Stimulated activated CD8-positive, alpha-beta memory T cell treated with anti-CD3 and anti-CD28 coated beads, Interleukin-4, amount 100 ng/mL, for 1 hour (primary cell): ENCODE measurements around the gene PRDM16.

ENCODE experiments used
- DNase-seq, 2 donors: peaks; one replicate each; pipeline ENCODE4 v3.0.0-alpha.2; 2020; ENCODE audit warnings: low read depth in 2 of 2, low spot score in 1 of 2

PRDM16 gene

DNA sequence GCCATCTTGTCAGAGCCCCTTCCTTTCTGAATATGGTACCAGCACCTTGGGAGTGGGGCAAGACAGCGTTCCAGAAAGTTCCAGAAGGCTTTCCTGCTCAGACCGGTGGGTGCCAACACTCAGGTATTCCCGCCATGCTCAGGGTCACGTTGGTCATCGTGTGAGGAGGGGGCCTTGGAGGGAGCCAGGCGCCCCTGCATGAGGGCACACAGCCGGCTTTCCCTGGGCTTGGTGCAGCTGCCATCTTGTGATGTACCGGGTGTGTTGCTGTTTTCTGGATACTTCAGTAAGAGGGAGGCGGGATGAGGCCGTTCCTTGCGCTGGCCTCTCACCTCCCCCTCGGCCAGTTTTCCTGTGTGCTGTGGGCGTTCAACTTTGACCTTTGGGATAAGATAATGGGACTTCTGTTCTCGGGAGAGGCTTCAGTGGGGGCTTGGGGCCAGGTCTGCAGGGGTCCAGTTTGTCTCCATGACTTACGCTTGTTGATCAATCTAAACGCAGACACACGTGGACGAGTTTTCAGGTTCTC lies 69.7 kb downstream of the PRDM16 start:
- DNase-seq, result no peak

DNA sequence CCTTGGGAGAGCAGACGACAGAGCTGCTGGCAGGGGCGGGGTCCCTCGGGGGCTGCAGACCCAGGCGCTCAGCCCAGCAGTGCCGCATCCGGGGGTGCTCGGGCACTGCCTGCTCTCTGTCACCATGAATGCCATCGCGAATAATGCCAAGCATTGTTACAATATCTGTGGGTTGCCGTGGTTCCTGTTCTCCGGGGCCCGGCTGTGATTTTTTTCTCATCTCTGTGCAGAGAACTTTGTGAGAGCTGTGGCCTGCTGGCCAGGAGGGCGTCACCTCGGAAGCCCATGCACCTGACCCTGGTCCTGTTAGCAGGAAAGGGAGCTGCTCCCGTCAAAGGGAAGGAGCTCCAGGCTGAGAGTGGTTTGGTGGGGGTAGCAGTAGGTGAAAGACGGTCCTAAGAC lies 70.4 kb downstream of the PRDM16 start:
- DNase-seq, result no peak

DNA sequence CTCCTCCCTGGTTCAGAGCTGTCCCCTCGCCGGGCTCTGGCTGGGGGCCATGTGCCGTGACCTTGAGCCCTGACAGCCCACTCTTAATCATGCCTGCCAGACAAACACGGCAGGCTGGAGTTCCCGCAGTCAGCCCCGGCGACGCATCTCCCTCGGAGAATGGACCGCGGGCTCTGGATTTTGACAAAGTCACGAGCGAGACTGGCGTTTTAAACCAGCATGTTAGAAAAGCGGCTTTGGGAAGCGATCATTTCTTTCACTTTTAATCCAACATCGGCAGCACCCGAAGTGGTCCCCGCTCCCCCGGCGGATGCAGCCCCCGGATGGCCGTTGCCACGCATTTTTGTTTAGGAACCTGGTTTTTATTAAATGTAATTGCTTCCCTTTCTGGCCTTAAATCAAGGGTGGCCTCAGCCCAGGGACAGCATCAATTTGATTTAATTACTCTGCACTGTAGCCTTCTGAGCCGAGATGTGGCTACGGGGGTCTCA lies 70.9 kb downstream of the PRDM16 start:
- no peak for DNase-seq

DNA sequence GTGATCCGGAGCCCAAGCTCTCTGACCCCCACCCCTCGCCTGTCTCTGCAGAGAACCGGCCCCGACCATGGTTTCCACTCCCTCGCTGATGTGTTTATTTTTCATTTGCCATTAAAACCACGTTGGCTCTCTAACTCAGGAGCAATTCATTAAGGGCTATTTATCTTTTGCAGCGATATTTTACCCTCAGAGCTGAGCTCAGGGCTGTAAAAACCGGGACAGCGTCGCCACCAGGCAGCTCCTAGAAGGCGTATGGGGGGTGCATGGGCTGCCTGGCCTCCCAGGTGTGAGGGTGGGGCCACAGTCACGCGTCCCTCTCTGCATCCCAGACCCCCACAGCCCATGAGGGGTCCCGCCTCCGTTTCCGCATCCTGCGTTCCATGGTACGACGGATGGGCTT lies 71.4 kb downstream of the PRDM16 start:
- no peak for DNase-seq

DNA sequence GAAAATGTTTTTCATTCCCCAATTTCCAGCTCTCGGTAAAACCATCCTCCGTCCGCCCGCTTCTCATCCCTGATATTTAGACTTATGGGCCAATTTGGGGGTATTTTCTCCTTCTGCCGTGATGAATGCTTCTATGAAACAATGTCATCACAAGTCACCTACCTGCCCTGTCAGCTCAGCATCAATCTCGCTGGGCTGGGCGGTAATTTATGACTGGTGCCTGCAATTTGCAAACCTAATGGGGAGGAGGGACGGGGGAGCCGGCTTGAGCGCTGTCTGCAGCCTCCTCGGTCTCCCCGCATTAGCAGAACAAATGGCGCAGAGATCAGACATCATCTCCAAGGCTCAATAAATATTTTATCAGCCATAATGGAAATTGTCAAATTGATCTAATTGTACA lies 72.1 kb downstream of the PRDM16 start:
- no peak for DNase-seq

DNA sequence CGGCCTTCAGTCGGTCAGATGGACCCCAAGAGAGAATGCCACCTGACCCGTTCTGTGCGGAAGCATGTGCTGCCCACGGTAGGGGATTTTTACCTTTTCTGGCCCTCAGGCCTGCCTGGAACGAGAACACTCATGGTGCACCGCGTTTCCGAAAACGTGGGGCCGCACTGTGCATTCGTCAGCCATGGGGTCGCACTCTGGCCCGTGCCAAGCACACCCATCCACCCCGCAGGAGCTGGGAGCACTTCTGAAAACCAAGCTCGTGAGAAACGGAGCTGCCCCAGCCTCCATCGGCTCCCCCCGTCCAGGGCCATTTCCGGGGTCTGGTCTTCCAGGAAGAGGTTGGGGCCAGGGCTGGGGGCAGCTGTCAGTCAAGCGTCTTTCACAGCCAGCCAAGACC lies 72.8 kb downstream of the PRDM16 start:
- no peak for DNase-seq

DNA sequence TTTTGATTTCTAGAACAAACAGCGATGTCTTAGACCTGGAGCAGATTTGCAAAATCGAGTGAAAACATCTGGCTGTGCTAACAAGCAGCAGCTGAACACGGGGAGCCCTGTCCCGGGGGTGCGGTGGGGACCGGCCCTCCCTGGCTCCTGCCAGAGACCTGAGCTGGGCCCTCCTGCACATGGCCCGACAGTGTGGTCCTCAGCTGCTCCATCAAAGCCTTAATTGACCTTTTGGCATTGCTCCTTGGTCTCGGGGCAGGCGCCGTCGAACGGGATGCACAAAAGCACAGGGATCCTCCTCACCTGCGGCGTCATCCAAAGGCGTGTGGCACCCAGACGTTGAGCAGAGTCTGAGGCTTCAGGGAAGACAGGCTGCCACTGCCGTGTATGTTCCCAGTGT lies 73.2 kb downstream of the PRDM16 start:
- DNase-seq, result no peak

DNA sequence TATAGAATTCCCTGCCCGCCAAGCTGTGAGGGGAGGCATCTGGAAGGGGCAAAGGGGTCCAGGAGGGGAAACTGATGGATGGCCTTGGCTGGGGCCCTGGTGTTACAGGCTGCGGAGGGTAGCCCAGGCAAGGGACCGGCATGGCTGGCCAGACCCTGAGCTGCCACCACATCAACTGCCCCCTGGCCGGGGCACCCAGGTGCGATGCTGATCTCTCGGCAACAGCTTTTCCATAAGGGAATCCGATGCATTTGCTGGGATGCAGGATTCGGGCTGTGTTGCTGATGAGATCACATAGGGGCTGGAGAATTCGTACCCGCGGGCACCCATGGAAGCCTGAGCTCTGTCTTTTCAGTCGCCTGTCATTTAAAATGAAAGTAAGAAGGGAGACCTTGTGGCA lies 73.7 kb downstream of the PRDM16 start:
- DNase-seq, result no peak

DNA sequence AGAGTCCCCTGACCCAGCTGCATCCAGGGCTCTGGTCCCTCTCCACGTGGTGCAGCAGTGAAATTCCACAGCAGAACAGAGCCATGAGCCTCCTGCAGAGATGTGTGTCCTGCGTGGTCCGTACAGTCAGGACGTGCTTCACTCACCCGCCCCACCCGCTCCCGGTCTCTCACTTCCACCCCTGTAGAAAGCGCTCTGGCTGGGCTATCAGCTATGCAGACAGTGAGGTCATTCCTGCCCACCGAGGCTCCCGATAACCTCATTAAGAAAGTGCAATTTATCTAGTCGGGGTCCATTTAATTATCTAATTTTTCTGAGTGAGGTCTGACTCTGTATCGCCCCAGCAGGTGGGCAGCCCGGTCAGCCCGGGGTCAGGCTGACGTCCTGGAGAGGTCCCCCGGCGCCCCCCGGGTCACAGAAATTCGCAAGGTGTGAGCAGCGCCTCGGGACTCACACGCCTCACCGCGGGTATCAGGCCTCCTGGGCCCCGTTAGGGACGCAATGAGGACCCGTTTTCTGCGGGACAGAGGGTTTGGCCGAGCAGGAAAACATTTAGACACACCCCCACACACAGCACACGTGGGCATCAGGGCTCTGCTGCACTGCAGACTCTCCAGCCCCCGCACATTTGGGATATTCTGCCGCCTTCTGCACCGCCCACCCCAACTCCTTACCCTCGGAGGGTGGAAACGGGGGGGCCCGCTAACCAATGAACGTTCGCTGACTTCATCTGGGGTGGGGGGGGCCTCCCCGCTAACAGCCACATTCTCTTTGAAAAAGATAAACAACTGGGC lies 76.7 kb downstream of the PRDM16 start:
- no peak for DNase-seq

DNA sequence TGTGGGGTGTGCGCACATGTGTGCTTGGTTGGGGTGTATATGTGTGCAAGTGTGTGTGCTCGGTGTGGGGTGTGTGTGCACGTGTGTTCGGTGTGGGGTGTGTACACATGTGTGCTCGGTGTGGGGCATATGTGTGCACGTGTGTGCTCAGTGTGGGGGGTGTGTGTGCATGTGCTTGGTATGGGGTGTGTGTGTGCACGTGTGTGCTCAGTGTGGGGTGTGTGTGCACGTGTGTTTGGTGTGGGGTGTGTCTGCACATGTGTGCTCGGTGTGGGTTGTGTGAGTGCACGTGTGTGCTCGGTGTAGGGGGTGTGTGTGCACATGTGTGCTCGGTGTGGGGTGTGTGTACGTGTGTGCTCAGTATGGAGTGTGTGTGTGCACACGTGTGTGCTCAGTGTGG lies 77.5 kb downstream of the PRDM16 start:
- DNase-seq, result no peak

DNA sequence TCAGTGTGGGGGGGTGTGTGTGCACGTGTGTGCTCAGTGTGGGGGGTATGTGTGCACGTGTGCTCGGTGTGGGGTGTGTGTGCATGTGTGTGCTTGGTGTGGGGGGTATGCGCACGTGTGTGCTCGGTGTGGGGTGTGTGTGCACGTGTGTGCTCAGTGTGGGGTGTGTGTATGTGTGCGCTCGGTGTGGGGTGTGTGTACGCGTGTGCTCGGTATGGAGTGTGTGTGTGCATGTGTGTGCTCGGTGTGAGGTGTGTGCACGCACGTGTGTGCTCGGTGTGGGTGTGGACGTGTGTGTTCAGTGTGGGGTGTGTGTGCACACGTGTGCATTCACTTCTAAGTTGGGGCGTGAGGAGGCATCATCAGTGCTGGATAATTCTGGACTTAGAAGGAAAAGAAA lies 77.9 kb downstream of the PRDM16 start:
- DNase-seq, result no peak

DNA sequence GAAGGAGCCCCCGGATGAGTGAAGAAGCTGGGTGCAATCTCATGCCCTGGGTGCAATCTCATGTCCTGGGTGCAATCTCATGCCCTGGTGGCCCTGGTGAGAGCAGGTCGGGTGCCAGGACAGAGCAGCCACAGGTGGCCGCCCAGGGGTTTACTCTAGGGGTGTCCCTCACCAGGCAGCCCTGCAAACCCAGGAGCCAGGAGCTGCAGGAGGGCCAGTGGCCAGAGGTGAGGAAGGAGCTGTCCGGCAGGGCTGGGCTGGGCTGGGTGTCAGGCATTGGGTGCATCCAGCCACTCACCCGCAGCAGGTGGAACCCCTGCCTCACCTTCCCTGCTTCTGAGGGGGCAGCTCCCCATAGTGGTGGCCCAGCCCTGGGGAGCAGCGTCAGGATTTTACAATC lies 79.2 kb downstream of the PRDM16 start:
- DNase-seq, result no peak

DNA sequence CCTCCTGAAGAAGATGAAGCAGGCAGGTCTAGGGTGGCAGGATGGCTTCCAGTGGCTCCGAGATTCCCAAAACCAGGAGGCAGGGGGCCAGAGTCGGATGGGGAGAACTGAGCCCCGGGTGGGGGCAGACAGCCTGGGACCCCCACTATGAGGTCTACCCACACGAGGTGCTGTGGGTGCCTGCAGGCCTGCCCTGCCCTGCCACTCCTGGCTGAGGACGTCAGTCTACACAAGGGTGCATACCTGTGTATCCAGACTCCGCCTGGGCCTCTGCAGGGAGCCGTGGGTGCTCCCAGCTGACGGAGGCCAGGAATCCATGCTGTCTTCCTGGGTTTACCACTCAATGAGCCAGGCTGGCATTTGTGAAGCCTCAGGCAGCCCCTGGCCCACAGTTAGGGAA lies 80.3 kb downstream of the PRDM16 start:
- DNase-seq, result no peak

DNA sequence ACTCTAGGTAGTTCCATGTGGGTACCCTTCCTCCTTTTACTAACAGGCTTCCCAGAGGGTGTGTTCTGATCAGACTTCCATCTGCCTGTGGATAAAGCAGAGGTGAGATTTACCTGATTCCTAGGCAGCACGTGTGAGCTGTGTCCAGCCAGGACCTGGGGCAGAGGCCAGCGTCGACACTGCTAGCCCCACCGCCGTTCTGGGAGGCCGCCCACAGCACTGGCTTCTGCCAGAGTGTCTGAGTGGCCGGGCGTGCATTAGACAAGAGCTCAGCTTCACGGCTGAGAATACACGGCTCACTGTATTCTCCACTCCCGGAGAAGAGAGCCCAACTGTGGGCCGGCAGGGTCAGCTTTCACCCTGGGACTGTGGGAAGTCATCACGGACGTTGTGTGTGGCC lies 82.5 kb downstream of the PRDM16 start:
- no peak for DNase-seq

DNA sequence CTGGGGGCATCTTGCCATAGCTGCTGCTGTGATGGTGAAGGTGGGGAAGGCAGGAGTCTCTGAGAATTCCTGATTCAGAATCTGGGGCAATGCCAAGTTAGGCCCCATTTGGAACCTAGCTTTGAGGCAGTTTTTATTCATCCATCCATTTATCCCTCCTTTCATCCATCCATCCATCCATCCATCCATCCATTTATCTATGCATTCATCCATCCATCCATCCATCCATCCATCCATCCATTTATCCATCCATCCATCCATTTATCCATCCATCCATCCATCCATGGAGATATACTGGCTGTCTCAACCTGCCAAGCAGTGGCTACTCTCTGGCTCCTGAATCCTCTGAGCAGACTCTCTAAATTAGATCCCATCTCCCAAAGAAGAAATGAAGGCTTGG lies 83.1 kb downstream of the PRDM16 start:
- DNase-seq, result no peak

DNA sequence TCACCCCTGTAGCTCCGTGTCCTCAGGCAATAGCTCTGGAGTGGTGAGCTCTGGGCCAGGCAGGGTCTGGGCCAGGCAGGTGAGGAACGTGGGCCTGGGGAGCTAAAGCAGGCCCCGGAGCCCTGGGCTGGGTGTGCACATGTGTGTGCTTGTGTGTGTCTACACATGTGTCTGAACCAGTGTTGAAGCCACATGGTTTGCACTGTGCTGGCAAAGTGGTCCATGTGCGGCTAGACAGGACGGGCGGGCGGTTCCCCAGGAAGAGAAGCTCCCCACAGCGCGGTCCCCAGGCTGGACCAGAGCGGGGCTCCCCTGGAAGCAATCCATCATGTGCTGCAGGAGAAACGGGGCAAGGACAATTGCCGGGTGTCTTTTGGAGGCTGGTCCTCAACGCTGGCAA lies 84.2 kb downstream of the PRDM16 start:
- no peak for DNase-seq

DNA sequence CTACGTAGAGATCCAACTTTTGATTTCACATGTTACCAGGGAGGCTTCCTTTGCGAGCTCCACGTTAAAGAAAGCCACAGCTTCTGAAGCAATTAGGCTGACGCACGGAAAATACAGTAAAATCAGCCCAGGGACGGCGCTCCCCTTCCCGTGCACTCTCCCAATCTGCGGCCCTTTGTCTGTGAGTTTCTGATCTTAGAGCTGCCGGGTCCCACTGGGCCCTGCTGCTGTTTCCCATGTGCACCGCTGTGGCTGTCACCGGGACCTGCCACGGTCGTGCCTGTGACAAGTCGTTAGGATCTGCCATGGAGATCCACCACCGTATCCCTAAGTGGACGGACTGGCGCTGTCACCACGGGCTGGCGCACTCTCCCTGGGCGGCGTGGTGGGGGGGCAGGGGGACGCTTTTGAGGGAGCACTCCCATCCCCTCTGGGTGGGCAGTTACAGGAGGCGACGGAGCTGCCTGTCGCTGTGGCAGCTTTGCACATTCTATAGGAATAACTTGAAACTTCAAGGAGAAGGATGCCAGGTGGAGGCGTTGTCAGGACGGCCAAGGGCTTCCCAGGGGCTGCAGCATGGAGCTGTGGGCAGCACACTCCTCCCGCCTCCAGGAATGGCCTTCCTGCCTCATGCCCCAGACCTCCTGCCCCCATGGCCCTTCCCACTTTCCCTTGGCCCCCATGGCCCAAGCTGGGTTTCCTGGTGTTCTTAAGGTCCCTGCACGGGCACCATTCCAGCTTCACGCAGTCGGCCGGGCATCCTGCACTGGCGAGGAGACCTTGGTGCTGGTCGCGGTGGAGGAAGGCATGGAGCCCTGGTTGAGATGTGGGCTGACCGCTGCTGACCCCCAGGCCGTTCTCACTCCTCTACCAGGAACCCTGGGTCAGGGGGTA lies 85.1 kb downstream of the PRDM16 start:
- no peak for DNase-seq

DNA sequence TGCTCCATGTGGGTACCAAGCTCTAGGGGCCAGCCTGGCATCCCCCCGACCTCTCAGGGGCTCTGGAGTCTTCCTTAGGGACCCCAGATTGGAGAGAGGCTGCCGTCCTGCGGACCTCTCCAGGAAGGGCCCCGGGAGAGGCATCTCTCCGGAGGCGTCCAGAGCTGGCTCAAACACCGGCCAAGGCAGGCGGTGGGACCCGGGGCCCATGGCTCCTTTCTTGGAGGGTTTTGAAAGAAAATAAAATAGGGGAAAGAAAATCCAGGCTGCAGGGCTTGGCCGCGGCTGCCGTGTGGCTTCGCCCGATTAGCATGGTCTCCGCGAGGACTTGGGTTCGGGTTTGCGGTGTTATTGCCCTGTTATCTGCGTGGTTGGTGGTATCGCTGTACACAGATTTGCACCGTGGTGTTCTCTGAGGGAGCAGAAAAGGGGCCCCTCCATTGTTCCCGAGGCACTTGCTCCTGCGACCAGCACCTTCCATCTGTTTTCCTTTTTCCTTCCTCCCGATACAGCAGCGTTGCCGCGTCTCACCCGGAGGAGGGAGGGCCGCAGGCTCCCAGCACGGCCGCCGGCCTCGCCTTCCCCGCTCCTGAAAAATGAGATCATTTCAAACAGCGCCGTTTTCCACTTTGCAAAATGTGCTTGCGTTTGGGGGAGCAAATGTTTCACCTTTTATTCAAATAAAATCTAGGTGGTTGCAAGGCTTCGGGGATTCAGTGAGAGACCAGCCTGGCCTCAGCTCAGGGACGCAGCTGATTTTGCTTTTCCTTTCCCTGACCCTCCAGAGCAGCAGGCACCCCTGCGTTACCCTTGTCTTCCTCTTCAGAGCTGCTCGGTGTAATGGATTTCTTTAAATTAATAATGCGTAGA lies 86.3 kb downstream of the PRDM16 start:
- DNase-seq, result no peak

DNA sequence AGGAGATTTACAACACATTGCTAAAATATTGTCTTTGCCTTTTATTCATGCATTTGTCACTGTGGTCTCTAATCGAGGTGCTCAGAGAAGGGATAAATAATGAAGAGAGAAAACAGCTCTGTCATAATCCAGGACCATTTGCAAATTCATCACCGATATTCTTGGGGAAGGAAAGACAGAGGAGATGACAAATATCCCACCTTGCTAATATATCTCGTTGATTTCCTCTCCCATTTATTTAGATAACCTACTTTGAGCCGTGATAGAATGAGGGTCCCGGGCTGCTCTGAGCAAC lies 86.9 kb downstream of the PRDM16 start:
- DNase-seq, result no peak

DNA sequence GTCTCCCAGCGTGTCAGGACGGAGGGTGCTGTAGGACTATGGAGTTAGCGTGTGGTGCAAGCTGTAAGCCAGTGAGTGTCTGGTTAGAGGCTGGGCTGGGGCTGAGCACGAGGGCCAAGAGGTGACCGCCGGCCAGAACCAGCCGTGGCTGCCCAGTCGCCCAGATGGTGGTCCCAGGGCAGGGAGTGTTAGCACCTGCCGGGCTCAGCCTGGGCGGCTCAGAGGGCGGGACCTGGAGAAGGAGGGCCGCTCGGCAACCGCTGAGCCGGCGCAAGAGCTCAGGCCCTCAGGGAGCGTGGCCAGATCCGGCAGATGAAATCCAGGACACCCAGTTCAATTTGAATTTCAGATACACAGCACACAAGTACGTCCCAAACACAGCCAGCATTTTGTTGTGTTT lies 87.9 kb downstream of the PRDM16 start:
- DNase-seq, result no peak

DNA sequence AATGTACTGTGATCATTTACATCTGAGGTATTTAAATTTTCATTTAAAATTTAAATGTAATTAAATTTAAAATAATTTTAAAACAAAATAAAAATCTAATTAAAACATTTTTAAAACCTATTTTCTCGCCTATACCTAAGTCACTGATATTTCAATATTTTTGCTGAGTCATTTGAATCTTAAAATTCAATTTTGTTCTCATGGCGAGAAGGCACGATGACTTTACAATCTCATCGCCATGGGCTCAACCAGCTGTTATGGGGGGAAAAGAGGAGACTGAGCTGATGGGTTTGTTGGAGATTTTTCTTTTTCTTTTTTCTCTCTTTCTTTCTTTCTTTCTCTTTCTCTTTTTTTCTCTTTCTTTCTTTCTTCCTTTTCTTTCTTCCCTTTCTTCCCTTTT lies 89.3 kb downstream of the PRDM16 start:
- no peak for DNase-seq
